ENCODE data around the gene PCNX1. TPM values are rescaled to one million over a fixed set of nuclear protein-coding genes. Genes with fewer than 3 reads are reported as not detected.
"Not testable (repeated sequence)": the region's sequence is repeated elsewhere in the genome, so short reads cannot be mapped to it uniquely, and the experiment has no call there.

PCNX1 gene
- total RNA-seq, 1 donor = 142 TPM

DNA sequence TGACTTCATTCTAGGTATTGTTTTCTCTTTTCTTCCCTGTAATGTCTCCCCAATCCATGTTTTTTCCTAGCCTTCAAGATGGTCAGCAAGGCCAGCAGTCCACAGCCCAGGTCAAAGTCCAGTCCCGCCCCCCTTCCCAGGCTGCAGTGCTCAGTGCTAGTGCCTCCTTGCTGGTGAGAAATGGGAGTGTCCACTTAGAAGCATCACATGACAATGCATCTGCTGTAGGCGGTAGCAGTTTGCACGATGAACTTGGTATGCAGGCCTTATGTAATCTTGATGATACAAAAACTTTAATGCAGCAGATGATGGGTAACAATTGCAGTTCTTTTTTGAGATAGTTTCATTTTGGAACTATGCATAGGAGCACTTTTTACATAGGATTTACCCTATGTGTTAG, 88.4 kb downstream of the PCNX1 start:
- H3K4me1 ChIP-seq (ENCODE audit: insufficient read depth, low read length) = peaks cover 11% of the 10 kb centered on the region
- H3K4me3 ChIP-seq (ENCODE audit: low read length) = no peak overlapping the region

DNA sequence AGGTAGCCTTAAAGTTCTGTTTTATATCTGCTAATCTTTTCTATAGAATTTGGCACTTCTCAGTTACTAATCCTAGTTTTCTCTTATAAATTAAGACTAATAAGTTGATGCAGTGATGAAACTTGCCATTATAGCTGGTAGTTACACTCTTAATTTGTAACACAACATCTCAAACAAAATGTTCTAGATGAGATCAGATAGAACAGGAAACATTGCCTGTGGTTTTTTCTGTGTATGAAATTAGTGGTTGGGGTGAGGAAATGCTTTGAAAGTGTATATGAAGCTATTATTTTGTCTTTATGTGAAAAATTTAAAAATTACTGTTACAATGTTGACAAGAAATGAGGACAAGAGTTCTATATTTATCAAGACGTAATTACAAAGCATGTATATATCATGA, 91.9 kb downstream of the PCNX1 start:
- H3K27me3 ChIP-seq (ENCODE audit: insufficient read depth, low read length) = no peaks in the 10 kb centered on the region
- H3K4me3 ChIP-seq (ENCODE audit: low read length) = no peak overlapping the region
- peaks cover 15% of the 10 kb centered on the region for H3K4me1 ChIP-seq (ENCODE audit: insufficient read depth, low read length)
- H3K9me3 ChIP-seq (ENCODE audit: low read depth, low read length) = no peaks in the 10 kb centered on the region

More for the DNA sequence above, 88.4 kb downstream of the PCNX1 start:
- Histone ChIP-seq H3K27me3 (ENCODE audit: insufficient read depth, low read length) (no peaks in the 10 kb centered on the region), H3K9me3 (ENCODE audit: low read depth, low read length) (no peaks in the 10 kb centered on the region)

DNA sequence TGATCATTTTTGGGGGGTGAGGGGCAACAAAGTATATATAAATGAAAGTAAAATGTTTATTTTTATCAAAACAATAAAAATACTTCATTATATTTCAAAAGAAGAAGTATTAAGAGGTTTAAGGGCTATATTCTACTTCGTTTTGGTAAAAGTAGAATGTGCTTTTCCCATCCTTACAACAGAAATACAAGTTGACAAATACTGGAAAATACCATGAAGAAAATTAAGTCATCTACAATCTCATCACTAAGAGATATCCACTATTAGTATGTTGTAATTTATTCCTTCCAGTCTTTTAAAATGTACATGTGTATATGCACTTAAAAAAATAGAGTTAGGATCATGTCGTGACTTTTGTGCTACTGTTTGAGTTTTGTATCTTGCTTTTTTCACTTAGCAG, 92.8 kb downstream of the PCNX1 start:
- Histone ChIP-seq H3K4me3 (ENCODE audit: low read length) (no peak overlapping the region), H3K27me3 (ENCODE audit: insufficient read depth, low read length) (no peaks in the 10 kb centered on the region), H3K4me1 (ENCODE audit: insufficient read depth, low read length) (peaks cover 16% of the 10 kb centered on the region), H3K9me3 (ENCODE audit: low read depth, low read length) (no peaks in the 10 kb centered on the region)

DNA sequence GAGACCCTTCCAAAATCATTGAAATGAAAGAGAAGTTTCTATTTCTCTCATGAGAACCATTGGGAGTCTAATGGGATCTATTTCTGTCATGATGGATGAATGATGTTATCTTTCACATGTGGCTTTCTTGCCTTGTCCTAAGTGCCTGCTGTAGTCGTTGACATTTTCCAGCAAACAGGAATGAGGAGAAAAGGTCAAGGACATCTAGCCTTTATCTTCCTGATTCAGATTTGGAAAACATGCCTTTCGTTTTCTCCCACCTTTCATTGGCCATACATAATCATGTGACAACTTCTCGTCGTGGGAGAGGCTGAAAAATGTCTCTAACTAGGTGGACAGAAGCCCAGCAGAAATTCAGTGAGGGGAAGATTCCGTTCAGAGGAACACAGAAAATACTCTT, 94.5 kb downstream of the PCNX1 start:
- Histone ChIP-seq H3K4me3 (ENCODE audit: low read length) (no peak overlapping the region), H3K4me1 (ENCODE audit: insufficient read depth, low read length) (peaks cover 12% of the 10 kb centered on the region), H3K9me3 (ENCODE audit: low read depth, low read length) (no peaks in the 10 kb centered on the region), H3K27me3 (ENCODE audit: insufficient read depth, low read length) (no peaks in the 10 kb centered on the region)

DNA sequence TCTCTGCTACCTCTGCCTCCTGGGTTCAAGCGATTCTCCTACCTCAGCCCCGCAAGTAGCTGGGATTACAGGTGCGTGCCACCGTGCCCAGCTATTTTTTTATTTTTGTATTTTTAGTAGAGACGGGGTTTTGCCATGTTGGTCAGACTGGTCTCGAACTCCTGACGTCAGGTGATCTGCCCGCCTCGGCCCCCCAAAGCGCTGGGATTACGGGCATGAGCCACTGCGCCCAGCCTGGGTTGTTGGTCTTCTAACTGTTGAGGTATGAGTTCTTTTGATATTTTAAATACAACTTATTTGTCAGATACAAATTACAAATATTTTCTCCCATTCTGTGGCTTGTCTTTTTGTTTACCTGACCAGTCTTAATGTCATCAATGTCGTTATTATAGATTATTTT, 95.9 kb downstream of the PCNX1 start:
- Histone ChIP-seq H3K4me3 (ENCODE audit: low read length) (no peak overlapping the region), H3K9me3 (ENCODE audit: low read depth, low read length) (no peaks in the 10 kb centered on the region), H3K4me1 (ENCODE audit: insufficient read depth, low read length) (peaks cover 12% of the 10 kb centered on the region), H3K27me3 (ENCODE audit: insufficient read depth, low read length) (no peaks in the 10 kb centered on the region)

DNA sequence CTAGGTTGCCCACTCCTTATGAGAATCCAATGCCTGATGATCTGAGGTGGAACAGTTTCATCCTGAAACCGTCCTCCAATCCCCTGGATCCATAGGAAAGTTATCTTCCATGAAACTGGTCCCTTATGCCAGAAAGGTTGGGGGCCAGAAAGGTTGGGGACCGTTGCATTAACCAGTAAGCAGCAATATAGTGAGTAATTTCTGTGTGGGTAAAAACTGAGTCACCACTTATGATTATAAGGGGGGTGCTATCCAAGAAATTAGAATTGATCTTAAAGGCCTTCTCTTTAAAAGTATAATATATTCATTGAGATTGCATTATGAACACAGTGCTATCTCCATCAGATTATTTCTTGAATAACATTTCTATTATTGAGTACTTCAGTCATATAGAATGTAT, 97.2 kb downstream of the PCNX1 start:
- H3K9me3 ChIP-seq (ENCODE audit: low read depth, low read length) = no peaks in the 10 kb centered on the region
- H3K4me1 ChIP-seq (ENCODE audit: insufficient read depth, low read length) = peaks cover 7% of the 10 kb centered on the region
- H3K4me3 ChIP-seq (ENCODE audit: low read length) = no peak overlapping the region
- no peaks in the 10 kb centered on the region for H3K27me3 ChIP-seq (ENCODE audit: insufficient read depth, low read length)

DNA sequence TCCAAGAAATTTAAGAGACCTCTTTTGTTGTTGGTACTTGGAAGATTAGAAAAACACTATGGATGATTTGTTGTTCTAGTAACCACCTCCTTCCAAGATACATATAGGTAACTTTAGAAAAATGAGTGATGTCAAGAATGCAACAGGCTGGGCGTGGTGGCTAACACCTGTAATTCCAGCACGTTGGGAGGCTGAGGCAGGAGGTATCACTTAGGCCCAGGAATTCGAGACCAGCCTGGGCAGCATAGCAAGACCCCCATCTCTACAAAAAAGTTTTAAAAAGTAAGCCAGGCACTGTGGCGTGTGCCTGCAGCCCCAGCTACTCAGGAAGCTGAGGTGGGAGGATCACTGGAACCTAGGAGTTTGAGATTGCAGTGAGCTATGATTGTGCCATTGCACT, 97.8 kb downstream of the PCNX1 start:
- H3K4me3 ChIP-seq (ENCODE audit: low read length) = no peak overlapping the region
- peaks cover 7% of the 10 kb centered on the region for H3K4me1 ChIP-seq (ENCODE audit: insufficient read depth, low read length)
- H3K9me3 ChIP-seq (ENCODE audit: low read depth, low read length) = no peaks in the 10 kb centered on the region
- H3K27me3 ChIP-seq (ENCODE audit: insufficient read depth, low read length) = no peaks in the 10 kb centered on the region

DNA sequence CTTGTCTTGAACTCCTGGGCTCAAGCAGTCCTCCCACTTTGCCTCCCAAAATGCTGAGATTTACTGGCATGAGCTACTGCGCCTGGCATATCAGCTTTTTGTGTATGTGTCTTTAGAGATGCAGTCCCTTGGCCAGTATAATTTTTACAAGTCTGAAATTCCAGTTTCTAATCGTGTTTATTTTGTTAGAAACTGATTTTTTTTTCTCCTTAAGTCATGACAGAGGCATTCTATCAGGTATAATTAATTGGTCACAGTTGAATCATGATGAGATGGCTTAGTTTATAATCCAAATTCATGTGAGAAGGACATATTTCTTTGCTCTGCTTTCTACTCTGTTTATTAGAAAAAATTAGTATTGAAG, 98.9 kb downstream of the PCNX1 start:
- H3K27me3 ChIP-seq (ENCODE audit: insufficient read depth, low read length) = no peaks in the 10 kb centered on the region
- H3K4me1 ChIP-seq (ENCODE audit: insufficient read depth, low read length) = peaks cover 3% of the 10 kb centered on the region
- H3K9me3 ChIP-seq (ENCODE audit: low read depth, low read length) = no peaks in the 10 kb centered on the region
- H3K4me3 ChIP-seq (ENCODE audit: low read length) = no peak overlapping the region

DNA sequence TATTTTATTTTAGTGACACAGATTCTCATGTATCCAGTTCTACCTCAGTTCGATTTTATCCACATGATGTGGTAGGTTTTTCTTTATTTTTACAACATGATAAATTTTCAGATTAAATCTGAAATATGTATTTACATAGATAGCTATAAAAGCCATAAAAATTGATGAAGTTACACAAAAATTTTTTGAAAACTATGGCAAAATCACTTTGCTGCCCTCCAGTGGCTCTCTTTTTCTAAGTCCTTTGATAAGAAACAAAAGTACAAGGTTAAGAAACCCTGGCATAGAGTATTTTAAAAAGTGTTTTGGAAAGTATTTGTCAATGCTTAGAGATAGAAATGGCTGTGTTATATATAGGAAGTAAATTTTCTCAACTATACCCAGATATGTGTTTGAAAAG, 104.2 kb downstream of the PCNX1 start:
- H3K27me3 ChIP-seq (ENCODE audit: insufficient read depth, low read length) = no peaks in the 10 kb centered on the region
- H3K9me3 ChIP-seq (ENCODE audit: low read depth, low read length) = no peaks in the 10 kb centered on the region
- no peak overlapping the region for H3K4me3 ChIP-seq (ENCODE audit: low read length)
- no peaks in the 10 kb centered on the region for H3K4me1 ChIP-seq (ENCODE audit: insufficient read depth, low read length)

DNA sequence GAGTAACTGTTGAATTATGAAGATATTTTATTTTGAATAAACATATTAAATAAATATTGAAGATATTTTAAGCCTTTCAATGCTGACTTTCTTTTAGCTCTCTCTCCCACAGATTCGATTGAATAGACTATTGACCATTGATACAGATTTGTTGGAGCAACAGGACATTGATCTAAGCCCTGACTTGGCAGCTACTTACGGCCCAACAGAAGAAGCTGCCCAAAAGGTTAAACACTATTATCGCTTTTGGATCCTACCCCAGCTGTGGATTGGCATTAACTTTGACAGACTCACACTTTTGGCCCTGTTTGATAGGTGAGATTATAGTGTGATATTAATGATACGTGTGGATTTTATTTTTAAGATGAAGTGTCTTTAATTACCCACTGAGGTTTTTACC, 105.6 kb downstream of the PCNX1 start:
- H3K27me3 ChIP-seq (ENCODE audit: insufficient read depth, low read length) = no peaks in the 10 kb centered on the region
- H3K4me3 ChIP-seq (ENCODE audit: low read length) = no peak overlapping the region
- no peaks in the 10 kb centered on the region for H3K4me1 ChIP-seq (ENCODE audit: insufficient read depth, low read length)
- no peaks in the 10 kb centered on the region for H3K9me3 ChIP-seq (ENCODE audit: low read depth, low read length)

DNA sequence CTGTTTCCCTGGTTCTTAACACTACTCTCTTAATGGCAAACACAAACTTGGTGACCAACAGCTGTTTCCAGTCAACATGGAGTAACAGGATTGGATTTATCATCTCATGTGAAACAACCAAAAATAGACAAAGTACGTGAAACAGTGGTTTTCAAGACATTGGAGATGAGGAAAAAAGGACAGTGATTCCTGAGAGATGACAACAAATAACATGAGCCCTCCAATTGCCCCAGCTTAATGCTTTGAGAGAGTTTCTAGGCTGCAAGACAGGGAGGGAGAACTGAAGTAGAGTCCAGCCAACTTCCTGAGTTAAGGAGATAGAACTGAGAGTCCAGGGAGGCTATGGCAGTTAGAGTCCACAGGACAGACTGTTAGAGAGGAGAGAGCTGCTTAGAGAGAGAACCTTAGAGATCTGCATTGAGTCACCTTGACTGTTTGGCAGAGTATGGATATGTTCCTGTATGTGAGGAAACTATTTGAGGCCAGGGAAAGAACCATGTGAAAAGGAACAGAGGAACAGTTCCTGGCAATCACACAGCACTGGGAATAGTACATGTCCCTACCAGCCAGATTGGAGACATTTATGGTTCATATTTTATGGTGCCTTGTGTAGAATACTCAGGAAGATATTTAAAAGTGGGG, 106.4 kb downstream of the PCNX1 start:
- Histone ChIP-seq H3K4me3 (ENCODE audit: low read length) (no peak overlapping the region), H3K4me1 (ENCODE audit: insufficient read depth, low read length) (no peaks in the 10 kb centered on the region), H3K9me3 (ENCODE audit: low read depth, low read length) (no peaks in the 10 kb centered on the region), H3K27me3 (ENCODE audit: insufficient read depth, low read length) (no peaks in the 10 kb centered on the region)

DNA sequence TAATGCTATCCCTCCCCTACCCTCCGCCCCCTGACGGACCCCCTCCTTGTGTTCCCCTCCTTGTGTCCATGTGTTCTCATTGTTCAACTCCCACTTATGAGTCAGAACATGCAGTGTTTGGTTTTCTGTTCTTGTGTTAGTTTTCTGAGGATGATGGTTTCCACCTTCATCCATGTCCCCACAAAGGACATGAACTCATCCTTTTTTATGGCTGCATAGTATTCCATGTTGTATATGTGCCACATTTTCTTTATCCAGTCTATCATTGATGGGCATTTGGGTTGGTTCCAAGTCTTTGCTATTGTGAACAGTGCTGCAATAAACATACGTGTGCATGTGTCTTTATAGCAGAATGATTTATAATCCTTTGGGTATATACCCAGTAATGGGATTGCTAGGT, 112.7 kb downstream of the PCNX1 start:
- not testable (repeated sequence) for H3K27me3 ChIP-seq (ENCODE audit: insufficient read depth, low read length); H3K4me1 ChIP-seq (ENCODE audit: insufficient read depth, low read length); H3K4me3 ChIP-seq (ENCODE audit: low read length); H3K9me3 ChIP-seq (ENCODE audit: low read depth, low read length)

DNA sequence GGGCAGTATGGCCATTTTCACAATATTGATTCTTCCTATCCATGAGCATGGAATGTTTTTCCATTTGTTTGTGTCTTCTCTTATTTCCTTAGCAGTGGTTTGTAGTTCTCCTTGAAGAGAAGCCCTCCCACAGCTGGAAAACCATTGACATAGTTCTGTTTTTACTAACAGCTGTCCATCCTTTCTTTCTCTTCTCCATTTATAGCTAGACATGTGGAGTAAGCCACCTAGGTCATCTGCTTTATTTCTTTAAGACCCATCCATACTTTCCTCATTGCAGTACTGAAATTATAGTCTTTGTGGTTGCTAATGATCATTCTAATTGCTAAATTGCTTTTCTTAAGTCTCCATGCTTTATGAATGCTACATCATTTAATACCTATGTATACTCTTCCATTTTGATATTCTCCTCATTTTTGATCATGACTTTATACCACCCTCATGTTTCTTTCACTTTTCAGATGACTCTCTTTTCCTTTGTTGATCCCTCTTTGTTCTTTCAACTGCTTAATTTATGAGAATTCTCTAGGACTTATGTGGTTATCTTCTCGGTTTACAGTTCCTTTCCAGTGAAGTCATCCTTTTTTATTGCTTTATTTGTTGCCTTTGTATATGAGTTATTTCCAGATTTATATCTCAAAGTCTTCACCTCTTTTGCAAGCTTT, 114.2 kb downstream of the PCNX1 start:
- Histone ChIP-seq H3K9me3 (ENCODE audit: low read depth, low read length) (no peaks in the 10 kb centered on the region), H3K27me3 (ENCODE audit: insufficient read depth, low read length) (no peaks in the 10 kb centered on the region), H3K4me3 (ENCODE audit: low read length) (no peak overlapping the region), H3K4me1 (ENCODE audit: insufficient read depth, low read length) (no peaks in the 10 kb centered on the region)

DNA sequence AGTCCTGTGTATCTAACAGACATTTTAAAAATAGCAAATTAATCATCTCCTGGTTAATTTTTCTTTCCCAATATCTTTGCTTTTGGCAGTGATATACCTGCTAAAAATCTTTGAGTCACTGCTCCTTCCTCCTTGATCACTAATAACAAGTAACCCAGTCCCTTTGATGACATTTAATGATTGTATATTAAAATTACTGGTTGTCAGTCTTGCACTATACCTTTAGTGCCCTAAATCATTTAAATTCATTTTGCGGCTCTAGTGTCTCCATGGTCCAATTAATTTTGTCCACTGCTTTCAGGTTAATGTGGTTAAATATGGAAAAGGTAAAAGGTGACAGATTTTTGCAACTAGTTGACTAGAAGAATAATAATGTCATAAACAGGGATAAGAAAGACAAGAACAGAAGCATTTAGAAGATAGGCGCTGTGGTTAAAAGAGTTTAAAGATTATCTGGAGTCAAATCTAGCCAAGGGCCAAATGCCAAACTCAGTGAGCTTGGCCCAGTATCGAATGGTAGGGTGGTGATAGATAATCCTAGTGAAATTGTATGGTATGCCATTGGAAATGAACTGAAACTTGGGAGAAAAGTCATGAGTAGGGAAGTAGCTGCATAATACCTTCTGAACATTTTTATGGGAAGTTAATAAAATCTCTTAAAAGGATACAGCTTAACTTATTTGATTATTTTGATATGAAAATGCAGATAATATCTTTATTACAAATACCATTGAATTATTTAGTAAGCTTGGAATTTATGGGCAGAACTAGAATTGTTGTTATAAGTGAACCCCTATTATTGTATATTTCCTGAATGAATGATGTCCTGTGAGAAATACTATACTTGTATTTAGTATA, 115.0 kb downstream of the PCNX1 start:
- Histone ChIP-seq H3K9me3 (ENCODE audit: low read depth, low read length) (no peaks in the 10 kb centered on the region), H3K4me1 (ENCODE audit: insufficient read depth, low read length) (no peaks in the 10 kb centered on the region), H3K4me3 (ENCODE audit: low read length) (no peak overlapping the region), H3K27me3 (ENCODE audit: insufficient read depth, low read length) (no peaks in the 10 kb centered on the region)

DNA sequence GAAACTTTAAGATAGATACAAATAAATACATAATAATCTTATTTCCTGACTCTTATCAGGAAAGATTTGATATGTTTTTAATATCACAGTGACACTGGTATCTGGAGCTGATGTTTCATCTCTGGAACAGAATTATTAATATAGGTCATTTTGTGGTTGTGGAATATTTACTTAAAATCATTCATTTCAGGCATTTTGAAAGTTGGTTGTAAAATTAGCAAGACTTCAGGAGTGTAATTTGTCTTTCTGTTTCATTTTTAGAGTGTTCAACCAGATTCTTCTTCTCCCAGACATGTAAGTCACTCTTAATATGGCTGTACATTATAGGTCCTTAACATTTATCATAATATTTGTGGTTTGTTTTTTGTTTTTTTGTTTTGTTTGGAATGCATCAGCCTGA, 115.7 kb downstream of the PCNX1 start:
- H3K4me1 ChIP-seq (ENCODE audit: insufficient read depth, low read length) = no peaks in the 10 kb centered on the region
- H3K27me3 ChIP-seq (ENCODE audit: insufficient read depth, low read length) = no peaks in the 10 kb centered on the region
- H3K4me3 ChIP-seq (ENCODE audit: low read length) = no peak overlapping the region
- H3K9me3 ChIP-seq (ENCODE audit: low read depth, low read length) = no peaks in the 10 kb centered on the region

Data from mononuclear cell (primary cell).